GM23338 (cell line): ENCODE measurements around the gene PAF1. TPM values are rescaled to one million over a fixed set of nuclear protein-coding genes. Genes with fewer than 3 reads are reported as not detected.

Source experiments
- ATAC-seq: fragments of 200-7000 bp; cut with Tn5 transposase; 3 replicates; pipeline ENCODE4 v1.9.1; 2020
- DNase-seq: peaks from one replicate; pipeline ENCODE4 v3.0.0-alpha.2; 2015; ENCODE audit warnings: low spot score
- H2AFZ ChIP-seq: fragments of 200-600 bp; sonication (generic); 2 replicates; pipeline ENCODE4 v1.8.0; 2016; ENCODE audit warnings: antibody characterized with exemption, mild to moderate bottlenecking, moderate library complexity
- H3F3A ChIP-seq: fragments of 200-600 bp; sonication (generic); replicated peaks from 2 replicates; pipeline ENCODE4 v1.8.0; 2017; ENCODE audit warnings: antibody characterized with exemption, mixed run types, low read depth
- H3K27ac ChIP-seq: fragments of 200-600 bp; sonication (generic); 2 replicates; pipeline ENCODE4 v1.6.1; 2016; ENCODE audit warnings: low read depth
- H3K27me3 ChIP-seq: fragments of 200-600 bp; sonication (generic); 2 replicates; pipeline ENCODE4 v1.8.0; 2016; ENCODE audit warnings: mild to moderate bottlenecking, mixed run types, moderate library complexity; ENCODE audit not compliant: insufficient read depth
- H3K36me3 ChIP-seq: fragments of 200-600 bp; sonication (generic); 2 replicates; pipeline ENCODE4 v1.8.0; 2016; ENCODE audit warnings: mild to moderate bottlenecking; ENCODE audit not compliant: insufficient read depth
- H3K4me1 ChIP-seq: fragments of 200-600 bp; sonication (generic); 2 replicates; pipeline ENCODE4 v1.8.0; 2016; ENCODE audit warnings: mild to moderate bottlenecking, moderate library complexity; ENCODE audit not compliant: insufficient read depth
- H3K4me2 ChIP-seq: fragments of 200-600 bp; sonication (generic); 2 replicates; pipeline ENCODE4 v1.7.1; 2017; ENCODE audit warnings: mixed run types
- H3K4me3 ChIP-seq: fragments of 200-600 bp; sonication (generic); 2 replicates; pipeline ENCODE4 v1.6.1; 2016; ENCODE audit warnings: mixed run types
- H3K79me2 ChIP-seq: fragments of 200-600 bp; sonication (generic); replicated peaks from 2 replicates; pipeline ENCODE4 v1.8.0; 2017; ENCODE audit warnings: mild to moderate bottlenecking; ENCODE audit not compliant: insufficient read depth
- H3K9me2 ChIP-seq: fragments of 200-600 bp; sonication (generic); 2 replicates; pipeline ENCODE4 v1.8.0; 2017; ENCODE audit not compliant: insufficient read depth
- H4K20me1 ChIP-seq: fragments of 200-600 bp; sonication (generic); replicated peaks from 2 replicates; pipeline ENCODE4 v1.8.0; 2017; ENCODE audit warnings: mild to moderate bottlenecking; ENCODE audit not compliant: insufficient read depth
- H3K27ac Mint-ChIP-seq: 2 replicates; pipeline ENCODE4 v1.8.0; 2020; ENCODE audit warnings: inconsistent platforms, mild to moderate bottlenecking, moderate library complexity, mixed read lengths
- H3K27me3 Mint-ChIP-seq: 3 replicates; pipeline ENCODE4 v1.8.0; 2022; ENCODE audit warnings: low read depth, mild to moderate bottlenecking, moderate library complexity, mixed read lengths, inconsistent platforms; ENCODE audit not compliant: insufficient read depth, poor library complexity
- H3K36me3 Mint-ChIP-seq: 3 replicates; pipeline ENCODE4 v1.8.0; 2021; ENCODE audit warnings: low read depth, mild to moderate bottlenecking, inconsistent platforms, moderate library complexity, mixed read lengths
- H3K4me1 Mint-ChIP-seq: 3 replicates; pipeline ENCODE4 v1.8.0; 2020; ENCODE audit warnings: mild to moderate bottlenecking, inconsistent platforms, mixed read lengths
- H3K4me3 Mint-ChIP-seq: 3 replicates; pipeline ENCODE4 v1.8.0; 2021; ENCODE audit warnings: moderate library complexity, mild to moderate bottlenecking, inconsistent platforms, mixed read lengths
- H3K9me3 Mint-ChIP-seq: 3 replicates; pipeline ENCODE4 v1.8.0; 2020; ENCODE audit warnings: moderate library complexity, mild to moderate bottlenecking, inconsistent platforms, mixed read lengths
- ZNF114 ChIP-seq: fragments of 250-450 bp; sonication (Bioruptor Pico); IDR thresholded peaks from 2 replicates; pipeline ENCODE4 v1.5.0; 2020; ENCODE audit warnings: mild to moderate bottlenecking, moderate library complexity
- ZNF331 ChIP-seq: fragments of 250-450 bp; sonication (Bioruptor Pico); IDR thresholded peaks from 2 replicates; pipeline ENCODE4 v1.5.0; 2020; ENCODE audit warnings: low read depth, mild to moderate bottlenecking, moderate library complexity
- polyA plus RNA-seq: library from polyadenylated mRNA; unstranded; fragments of >200 nt; fragmentation: Nextera tagmentation; extraction: Ambion mirVana; gene quantifications from 2 replicates; pipeline ENCODE4 v1.2.1, GENCODE V29; 2016
- total RNA-seq: library from RNA; depleted of rRNA; stranded (reverse); fragments of >200 nt; shearing (Covaris generic); gene quantifications from 2 replicates; pipeline ENCODE4 v1.2.3, GENCODE V29; 2014
- TF ChIP-seq, protein P1 (sequence below), 2 experiments: fragments of 200-600 bp in 1 of 2; sonication (generic) in 1 of 2; conservative IDR thresholded peaks; 2 replicates each; pipeline versions ENCODE4 v1.5.1 to v1.6.1; 2016 to 2017; ENCODE audit warnings: antibody characterized with exemption in 2 of 2, low read depth in 2 of 2, mild to moderate bottlenecking in 2 of 2, moderate library complexity in 1 of 2
- TF ChIP-seq, protein P2 (sequence below): IDR thresholded peaks from 2 replicates; pipeline ENCODE4 v1.6.1; 2016; ENCODE audit warnings: antibody characterized with exemption

The PAF1 gene
- total and polyA plus RNA-seq, 2 experiments from 2014 or later, result 22.1 to 47.3 TPM

DNA sequence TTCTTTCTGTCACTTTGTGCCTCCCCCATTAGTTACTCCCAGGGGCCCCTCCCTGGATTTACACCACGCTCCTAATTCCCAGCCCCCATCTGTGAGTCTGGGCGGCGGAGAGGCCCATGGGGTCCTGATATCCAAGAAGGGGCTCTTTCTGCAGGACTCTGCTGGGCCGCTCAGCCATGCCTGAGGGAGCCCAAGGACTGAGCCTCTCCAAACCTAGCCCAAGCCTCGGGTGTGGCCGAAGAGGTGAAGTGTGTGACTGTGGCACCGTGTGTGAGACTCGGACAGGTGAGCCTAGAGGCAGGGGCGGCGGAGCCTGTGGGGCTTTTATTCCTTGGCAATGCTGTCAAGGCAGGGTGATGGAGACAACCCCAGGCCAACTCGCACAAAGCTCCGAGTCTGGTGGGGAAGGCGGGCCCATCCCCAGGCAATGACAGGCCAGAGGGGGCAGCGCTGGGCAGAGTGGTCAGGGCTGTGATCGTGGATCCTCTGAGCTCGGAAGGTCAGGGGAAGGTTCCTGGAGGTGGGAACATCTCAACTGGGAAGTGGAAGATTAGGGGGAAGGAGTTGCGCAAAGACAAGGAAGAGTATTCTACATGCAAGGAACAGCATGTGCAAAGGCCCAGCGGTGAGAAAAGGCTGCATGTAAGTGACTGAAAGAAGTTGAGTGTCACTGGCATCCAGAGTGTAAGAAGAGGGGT is 23.2 kb upstream of the PAF1 start:
- peak overlapping the region; percentile 87 for H3K27ac Mint-ChIP-seq
- ATAC-seq (no peak), DNase-seq (peak; percentile 49)
- H3K27me3 ChIP-seq, result no peaks in the 10 kb centered on the region
- no peaks in the 10 kb centered on the region for H3K9me2 ChIP-seq
- peaks cover 33% of the 10 kb centered on the region for H3F3A ChIP-seq
- H3K4me3 Mint-ChIP-seq, result peak overlapping the region; percentile 94
- H3K4me2 ChIP-seq, result peak overlapping the region; percentile 100
- peaks cover 35% of the 10 kb centered on the region for H3K4me1 Mint-ChIP-seq
- peaks cover 9% of the 10 kb centered on the region; the same call in 1 of the 2 replicates for H3K36me3 ChIP-seq
- H3K9me3 Mint-ChIP-seq, result peaks cover 4% of the 10 kb centered on the region; the same call in 2 of the 3 replicates
- peak overlapping the region; percentile 81; the same call in 1 of the 2 replicates for H3K27ac ChIP-seq
- H2AFZ ChIP-seq, result no peak overlapping the region; the same call in 1 of the 2 replicates
- H3K4me1 ChIP-seq, result peaks cover 27% of the 10 kb centered on the region
- no peak for TF ChIP-seq ZNF331
- TF ChIP-seq, protein P1, sequence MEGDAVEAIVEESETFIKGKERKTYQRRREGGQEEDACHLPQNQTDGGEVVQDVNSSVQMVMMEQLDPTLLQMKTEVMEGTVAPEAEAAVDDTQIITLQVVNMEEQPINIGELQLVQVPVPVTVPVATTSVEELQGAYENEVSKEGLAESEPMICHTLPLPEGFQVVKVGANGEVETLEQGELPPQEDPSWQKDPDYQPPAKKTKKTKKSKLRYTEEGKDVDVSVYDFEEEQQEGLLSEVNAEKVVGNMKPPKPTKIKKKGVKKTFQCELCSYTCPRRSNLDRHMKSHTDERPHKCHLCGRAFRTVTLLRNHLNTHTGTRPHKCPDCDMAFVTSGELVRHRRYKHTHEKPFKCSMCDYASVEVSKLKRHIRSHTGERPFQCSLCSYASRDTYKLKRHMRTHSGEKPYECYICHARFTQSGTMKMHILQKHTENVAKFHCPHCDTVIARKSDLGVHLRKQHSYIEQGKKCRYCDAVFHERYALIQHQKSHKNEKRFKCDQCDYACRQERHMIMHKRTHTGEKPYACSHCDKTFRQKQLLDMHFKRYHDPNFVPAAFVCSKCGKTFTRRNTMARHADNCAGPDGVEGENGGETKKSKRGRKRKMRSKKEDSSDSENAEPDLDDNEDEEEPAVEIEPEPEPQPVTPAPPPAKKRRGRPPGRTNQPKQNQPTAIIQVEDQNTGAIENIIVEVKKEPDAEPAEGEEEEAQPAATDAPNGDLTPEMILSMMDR (conservative IDR thresholded peaks at IDR 0.05; ENCODE audit: low read depth in 2 of 2), result peak; percentile 29 to 49; a peak in 3 of 4 replicates
- H3K27me3 Mint-ChIP-seq, result peaks cover 29% of the 10 kb centered on the region
- H3K36me3 Mint-ChIP-seq, result peaks cover 37% of the 10 kb centered on the region
- H3K4me3 ChIP-seq, result peak overlapping the region; percentile 100
- peaks cover 18% of the 10 kb centered on the region; the same call in 1 of the 2 replicates for H4K20me1 ChIP-seq
- H3K79me2 ChIP-seq, result peaks cover 15% of the 10 kb centered on the region

DNA sequence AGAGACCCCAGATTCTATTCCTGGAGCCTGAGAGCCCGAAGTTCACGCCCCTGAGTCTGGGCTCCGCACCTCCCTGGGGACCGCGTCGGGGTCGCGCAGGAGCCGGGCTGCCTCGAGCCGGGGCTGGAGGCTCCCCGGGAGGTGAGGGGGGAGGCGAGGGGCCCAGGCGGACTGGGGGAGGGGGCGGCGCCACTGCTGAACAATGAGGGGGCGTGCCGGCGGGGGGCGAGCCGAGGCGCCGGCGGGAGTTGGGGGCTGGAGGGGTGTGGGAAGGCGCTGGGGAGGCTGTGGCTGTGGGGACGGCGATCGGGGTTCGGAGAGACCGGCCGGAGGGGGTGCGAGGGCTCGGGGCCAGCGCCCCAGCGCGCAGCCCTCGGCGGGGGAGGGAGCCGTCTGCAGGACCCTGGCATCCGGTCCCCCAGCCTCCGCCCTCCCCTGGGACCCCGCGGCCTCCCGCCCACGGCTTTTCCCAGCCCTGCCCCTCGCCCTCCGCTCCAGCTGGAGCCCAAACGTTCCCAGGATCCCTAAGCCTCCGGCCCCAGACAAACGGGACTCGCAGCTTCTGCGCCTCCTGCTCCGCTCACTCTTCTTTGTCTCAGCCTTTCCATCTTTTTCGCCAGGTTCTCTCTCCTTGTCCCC is 22.5 kb upstream of the PAF1 start:
- Histone ChIP-seq H3K9me2 (no peaks in the 10 kb centered on the region), H3K27ac (peak overlapping the region; percentile 100), H4K20me1 (peaks cover 18% of the 10 kb centered on the region; the same call in 1 of the 2 replicates), H3K79me2 (peaks cover 22% of the 10 kb centered on the region), H3K4me3 (peak overlapping the region; percentile 100), H3K27me3 (no peaks in the 10 kb centered on the region), H2AFZ (no peak overlapping the region; the same call in 1 of the 2 replicates), H3F3A (peaks cover 36% of the 10 kb centered on the region), H3K36me3 (peaks cover 2% of the 10 kb centered on the region; the same call in 1 of the 2 replicates), H3K4me2 (peak overlapping the region; percentile 100), H3K4me1 (peaks cover 33% of the 10 kb centered on the region)
- ATAC-seq (peak; percentile 6), DNase-seq (peak; percentile 74)
- peaks cover 36% of the 10 kb centered on the region for H3K36me3 Mint-ChIP-seq
- H3K9me3 Mint-ChIP-seq, result peaks cover 4% of the 10 kb centered on the region; the same call in 2 of the 3 replicates
- peaks cover 32% of the 10 kb centered on the region for H3K27me3 Mint-ChIP-seq
- peaks cover 41% of the 10 kb centered on the region for H3K4me1 Mint-ChIP-seq
- peak overlapping the region; percentile 94 for H3K4me3 Mint-ChIP-seq
- TF ChIP-seq ZNF114 (CRISPR knock-in tag), result no peak
- TF ChIP-seq, protein P2, sequence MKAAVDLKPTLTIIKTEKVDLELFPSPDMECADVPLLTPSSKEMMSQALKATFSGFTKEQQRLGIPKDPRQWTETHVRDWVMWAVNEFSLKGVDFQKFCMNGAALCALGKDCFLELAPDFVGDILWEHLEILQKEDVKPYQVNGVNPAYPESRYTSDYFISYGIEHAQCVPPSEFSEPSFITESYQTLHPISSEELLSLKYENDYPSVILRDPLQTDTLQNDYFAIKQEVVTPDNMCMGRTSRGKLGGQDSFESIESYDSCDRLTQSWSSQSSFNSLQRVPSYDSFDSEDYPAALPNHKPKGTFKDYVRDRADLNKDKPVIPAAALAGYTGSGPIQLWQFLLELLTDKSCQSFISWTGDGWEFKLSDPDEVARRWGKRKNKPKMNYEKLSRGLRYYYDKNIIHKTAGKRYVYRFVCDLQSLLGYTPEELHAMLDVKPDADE, result peak; percentile 27; the same call in 1 of the 2 replicates
- H3K27ac Mint-ChIP-seq, result peak overlapping the region; percentile 93
